Transverse colon (tissue), 4 donors: ENCODE data around the gene VTA1.

ENCODE experiments used
- POLR2A ChIP-seq: fragments of 450-650 bp; IDR thresholded peaks from one replicate; pipeline ENCODE4 v1.6.1; 2016; ENCODE audit warnings: antibody characterized with exemption, mild to moderate bottlenecking, moderate library complexity
- POLR2AphosphoS5 ChIP-seq, 3 donors: sonication (generic); formaldehyde crosslinking; IDR thresholded peaks; one replicate each; pipeline ENCODE4 v1.6.1; 2016; ENCODE audit warnings: antibody characterized with exemption in 3 of 3
- TF ChIP-seq, protein P1 (sequence below), 5 experiments: fragments of 200-600 bp in 3 of 5; fragments of 450-650 bp in 2 of 5; sonication (generic) in 3 of 5; IDR thresholded peaks; 1 replicate in 2 of 5; 2 replicates in 3 of 5; pipeline ENCODE4 v1.5.1; 2016 to 2017; ENCODE audit warnings: antibody characterized with exemption in 5 of 5, inconsistent platforms in 3 of 5, mild to moderate bottlenecking in 2 of 5, moderate library complexity in 1 of 5

DNA sequence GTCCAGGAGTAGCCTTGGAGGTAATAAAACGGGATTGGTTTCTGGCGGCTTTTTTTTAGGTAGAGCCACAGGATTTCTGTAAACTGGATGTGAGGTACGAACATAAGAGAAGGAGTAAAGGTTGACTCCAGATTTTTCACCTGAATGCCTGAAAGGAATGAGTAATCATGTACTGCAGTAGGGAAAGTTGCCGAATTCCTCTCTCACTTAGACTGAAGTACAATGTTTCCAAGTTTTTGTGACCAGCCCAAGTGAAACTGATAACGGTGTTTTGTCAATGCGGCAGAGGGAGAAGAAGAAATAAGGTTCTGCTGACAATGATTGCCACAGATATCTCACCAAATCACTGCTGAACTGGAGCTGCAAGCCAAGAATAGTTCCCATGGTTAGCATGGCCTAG is 75.0 kb downstream of the VTA1 start:
- TF ChIP-seq, protein P1, sequence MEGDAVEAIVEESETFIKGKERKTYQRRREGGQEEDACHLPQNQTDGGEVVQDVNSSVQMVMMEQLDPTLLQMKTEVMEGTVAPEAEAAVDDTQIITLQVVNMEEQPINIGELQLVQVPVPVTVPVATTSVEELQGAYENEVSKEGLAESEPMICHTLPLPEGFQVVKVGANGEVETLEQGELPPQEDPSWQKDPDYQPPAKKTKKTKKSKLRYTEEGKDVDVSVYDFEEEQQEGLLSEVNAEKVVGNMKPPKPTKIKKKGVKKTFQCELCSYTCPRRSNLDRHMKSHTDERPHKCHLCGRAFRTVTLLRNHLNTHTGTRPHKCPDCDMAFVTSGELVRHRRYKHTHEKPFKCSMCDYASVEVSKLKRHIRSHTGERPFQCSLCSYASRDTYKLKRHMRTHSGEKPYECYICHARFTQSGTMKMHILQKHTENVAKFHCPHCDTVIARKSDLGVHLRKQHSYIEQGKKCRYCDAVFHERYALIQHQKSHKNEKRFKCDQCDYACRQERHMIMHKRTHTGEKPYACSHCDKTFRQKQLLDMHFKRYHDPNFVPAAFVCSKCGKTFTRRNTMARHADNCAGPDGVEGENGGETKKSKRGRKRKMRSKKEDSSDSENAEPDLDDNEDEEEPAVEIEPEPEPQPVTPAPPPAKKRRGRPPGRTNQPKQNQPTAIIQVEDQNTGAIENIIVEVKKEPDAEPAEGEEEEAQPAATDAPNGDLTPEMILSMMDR (IDR thresholded peaks at IDR 0.05) = no peak
- TF ChIP-seq POLR2A (no peak), POLR2AphosphoS5 (IDR thresholded peaks at IDR 0.05) (no peak)
